ENCODE data around the gene ACO2. TPM values are rescaled to one million over a fixed set of nuclear protein-coding genes. Genes with fewer than 3 reads are reported as not detected.

Gene ACO2
- total and polyA plus RNA-seq, 2 of the 13 experiments (the other 11 are each of a cell fraction or from before 2014, with no cell fraction given): 19.2 to 45.6 TPM

DNA sequence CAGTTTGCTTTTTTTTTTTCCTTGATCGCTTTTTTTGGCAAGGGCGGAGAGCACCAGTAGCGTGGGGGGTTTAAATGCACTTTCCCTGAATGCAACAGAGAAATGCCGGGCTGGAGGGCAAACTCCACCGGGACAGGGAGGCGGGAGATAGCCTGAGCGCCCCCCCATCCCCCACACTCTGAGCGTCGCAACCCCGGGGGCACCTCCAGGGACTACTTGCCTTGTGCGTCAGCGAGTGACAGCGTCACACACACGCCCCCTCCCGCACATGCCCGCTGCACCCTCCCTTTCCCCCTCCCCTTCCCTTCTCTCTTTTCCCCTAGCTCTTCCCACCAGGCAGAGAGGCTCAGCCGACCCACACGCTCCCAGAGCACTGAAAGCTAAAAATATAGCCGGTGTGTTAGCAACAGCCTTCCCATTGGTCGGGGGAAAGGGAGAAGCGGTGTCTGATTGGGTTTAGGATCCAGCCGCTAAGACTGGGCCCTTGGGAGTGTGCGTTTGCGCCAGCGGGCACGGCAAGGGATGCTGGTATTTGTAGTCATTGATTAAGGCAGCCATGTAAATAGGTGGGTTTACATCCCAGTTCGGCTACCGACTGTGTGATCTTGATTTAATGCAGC, 20.6 kb upstream of the ACO2 start (continued):
- TF ChIP-seq, protein P1, sequence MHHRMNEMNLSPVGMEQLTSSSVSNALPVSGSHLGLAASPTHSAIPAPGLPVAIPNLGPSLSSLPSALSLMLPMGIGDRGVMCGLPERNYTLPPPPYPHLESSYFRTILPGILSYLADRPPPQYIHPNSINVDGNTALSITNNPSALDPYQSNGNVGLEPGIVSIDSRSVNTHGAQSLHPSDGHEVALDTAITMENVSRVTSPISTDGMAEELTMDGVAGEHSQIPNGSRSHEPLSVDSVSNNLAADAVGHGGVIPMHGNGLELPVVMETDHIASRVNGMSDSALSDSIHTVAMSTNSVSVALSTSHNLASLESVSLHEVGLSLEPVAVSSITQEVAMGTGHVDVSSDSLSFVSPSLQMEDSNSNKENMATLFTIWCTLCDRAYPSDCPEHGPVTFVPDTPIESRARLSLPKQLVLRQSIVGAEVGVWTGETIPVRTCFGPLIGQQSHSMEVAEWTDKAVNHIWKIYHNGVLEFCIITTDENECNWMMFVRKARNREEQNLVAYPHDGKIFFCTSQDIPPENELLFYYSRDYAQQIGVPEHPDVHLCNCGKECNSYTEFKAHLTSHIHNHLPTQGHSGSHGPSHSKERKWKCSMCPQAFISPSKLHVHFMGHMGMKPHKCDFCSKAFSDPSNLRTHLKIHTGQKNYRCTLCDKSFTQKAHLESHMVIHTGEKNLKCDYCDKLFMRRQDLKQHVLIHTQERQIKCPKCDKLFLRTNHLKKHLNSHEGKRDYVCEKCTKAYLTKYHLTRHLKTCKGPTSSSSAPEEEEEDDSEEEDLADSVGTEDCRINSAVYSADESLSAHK (CRISPR knock-in tag; IDR thresholded peaks at IDR 0.05; ENCODE audit: borderline replicate concordance): no peak
- TF ChIP-seq PPARG (CRISPR knock-in tag; conservative IDR thresholded peaks at IDR 0.05) (no peak; the same call in 1 of the 2 replicates), KMT2B (CRISPR knock-in tag; IDR thresholded peaks at IDR 0.05) (peak; percentile 39; the same call in 1 of the 2 replicates), GABPB1 (CRISPR knock-in tag; IDR thresholded peaks at IDR 0.05) (peak; percentile 76), CEBPG (CRISPR knock-in tag; IDR thresholded peaks at IDR 0.05) (peak; percentile 32), FIP1L1 (IDR thresholded peaks at IDR 0.05; ENCODE audit: borderline replicate concordance, insufficient read depth, low read depth, low read length) (no peak), ZFP41 (CRISPR knock-in tag; IDR thresholded peaks at IDR 0.05; ENCODE audit: borderline replicate concordance) (0 out of 2 replicates have a peak, but pooled peaks have one; percentile 66), ZNF563 (CRISPR knock-in tag; IDR thresholded peaks at IDR 0.05) (peak; percentile 60; the same call in 1 of the 2 replicates), ZNF24 (IDR thresholded peaks at IDR 0.05) (no peak), PAX8 (CRISPR knock-in tag; IDR thresholded peaks at IDR 0.05; ENCODE audit: borderline replicate concordance) (no peak), SALL2 (CRISPR knock-in tag; IDR thresholded peaks at IDR 0.05) (0 out of 2 replicates have a peak, but pooled peaks have one; percentile 39), NCOA2 (CRISPR knock-in tag; IDR thresholded peaks at IDR 0.05) (peak; percentile 75), SUZ12 (IDR thresholded peaks at IDR 0.05; ENCODE audit: low read depth, low read length) (peak; percentile 68), SP140L (CRISPR knock-in tag; IDR thresholded peaks at IDR 0.05; ENCODE audit: borderline replicate concordance) (no peak), MIER3 (CRISPR knock-in tag; IDR thresholded peaks at IDR 0.05; ENCODE audit: borderline replicate concordance) (peak; percentile 92)
- TF ChIP-seq, protein P2, sequence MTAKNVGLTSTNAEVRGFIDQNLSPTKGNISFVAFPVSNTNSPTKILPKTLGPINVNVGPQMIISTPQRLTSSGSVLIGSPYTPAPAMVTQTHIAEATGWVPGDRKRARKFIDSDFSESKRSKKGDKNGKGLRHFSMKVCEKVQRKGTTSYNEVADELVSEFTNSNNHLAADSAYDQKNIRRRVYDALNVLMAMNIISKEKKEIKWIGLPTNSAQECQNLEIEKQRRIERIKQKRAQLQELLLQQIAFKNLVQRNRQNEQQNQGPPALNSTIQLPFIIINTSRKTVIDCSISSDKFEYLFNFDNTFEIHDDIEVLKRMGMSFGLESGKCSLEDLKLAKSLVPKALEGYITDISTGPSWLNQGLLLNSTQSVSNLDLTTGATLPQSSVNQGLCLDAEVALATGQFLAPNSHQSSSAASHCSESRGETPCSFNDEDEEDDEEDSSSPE (CRISPR knock-in tag; IDR thresholded peaks at IDR 0.05): peak; percentile 88
- TF ChIP-seq, protein P3, sequence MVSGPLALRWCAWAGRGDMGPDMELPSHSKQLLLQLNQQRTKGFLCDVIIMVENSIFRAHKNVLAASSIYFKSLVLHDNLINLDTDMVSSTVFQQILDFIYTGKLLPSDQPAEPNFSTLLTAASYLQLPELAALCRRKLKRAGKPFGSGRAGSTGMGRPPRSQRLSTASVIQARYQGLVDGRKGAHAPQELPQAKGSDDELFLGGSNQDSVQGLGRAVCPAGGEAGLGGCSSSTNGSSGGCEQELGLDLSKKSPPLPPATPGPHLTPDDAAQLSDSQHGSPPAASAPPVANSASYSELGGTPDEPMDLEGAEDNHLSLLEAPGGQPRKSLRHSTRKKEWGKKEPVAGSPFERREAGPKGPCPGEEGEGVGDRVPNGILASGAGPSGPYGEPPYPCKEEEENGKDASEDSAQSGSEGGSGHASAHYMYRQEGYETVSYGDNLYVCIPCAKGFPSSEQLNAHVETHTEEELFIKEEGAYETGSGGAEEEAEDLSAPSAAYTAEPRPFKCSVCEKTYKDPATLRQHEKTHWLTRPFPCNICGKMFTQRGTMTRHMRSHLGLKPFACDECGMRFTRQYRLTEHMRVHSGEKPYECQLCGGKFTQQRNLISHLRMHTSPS (CRISPR knock-in tag; IDR thresholded peaks at IDR 0.05; ENCODE audit: low read depth): peak; percentile 72; the same call in 1 of the 2 replicates
- TF ChIP-seq, protein P4, sequence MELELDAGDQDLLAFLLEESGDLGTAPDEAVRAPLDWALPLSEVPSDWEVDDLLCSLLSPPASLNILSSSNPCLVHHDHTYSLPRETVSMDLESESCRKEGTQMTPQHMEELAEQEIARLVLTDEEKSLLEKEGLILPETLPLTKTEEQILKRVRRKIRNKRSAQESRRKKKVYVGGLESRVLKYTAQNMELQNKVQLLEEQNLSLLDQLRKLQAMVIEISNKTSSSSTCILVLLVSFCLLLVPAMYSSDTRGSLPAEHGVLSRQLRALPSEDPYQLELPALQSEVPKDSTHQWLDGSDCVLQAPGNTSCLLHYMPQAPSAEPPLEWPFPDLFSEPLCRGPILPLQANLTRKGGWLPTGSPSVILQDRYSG (CRISPR knock-in tag; IDR thresholded peaks at IDR 0.05): no peak
- TF ChIP-seq, protein P5, sequence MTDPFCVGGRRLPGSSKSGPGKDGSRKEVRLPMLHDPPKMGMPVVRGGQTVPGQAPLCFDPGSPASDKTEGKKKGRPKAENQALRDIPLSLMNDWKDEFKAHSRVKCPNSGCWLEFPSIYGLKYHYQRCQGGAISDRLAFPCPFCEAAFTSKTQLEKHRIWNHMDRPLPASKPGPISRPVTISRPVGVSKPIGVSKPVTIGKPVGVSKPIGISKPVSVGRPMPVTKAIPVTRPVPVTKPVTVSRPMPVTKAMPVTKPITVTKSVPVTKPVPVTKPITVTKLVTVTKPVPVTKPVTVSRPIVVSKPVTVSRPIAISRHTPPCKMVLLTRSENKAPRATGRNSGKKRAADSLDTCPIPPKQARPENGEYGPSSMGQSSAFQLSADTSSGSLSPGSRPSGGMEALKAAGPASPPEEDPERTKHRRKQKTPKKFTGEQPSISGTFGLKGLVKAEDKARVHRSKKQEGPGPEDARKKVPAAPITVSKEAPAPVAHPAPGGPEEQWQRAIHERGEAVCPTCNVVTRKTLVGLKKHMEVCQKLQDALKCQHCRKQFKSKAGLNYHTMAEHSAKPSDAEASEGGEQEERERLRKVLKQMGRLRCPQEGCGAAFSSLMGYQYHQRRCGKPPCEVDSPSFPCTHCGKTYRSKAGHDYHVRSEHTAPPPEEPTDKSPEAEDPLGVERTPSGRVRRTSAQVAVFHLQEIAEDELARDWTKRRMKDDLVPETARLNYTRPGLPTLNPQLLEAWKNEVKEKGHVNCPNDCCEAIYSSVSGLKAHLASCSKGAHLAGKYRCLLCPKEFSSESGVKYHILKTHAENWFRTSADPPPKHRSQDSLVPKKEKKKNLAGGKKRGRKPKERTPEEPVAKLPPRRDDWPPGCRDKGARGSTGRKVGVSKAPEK (CRISPR knock-in tag; IDR thresholded peaks at IDR 0.05; ENCODE audit: borderline replicate concordance): no peak
- TF ChIP-seq, protein P6, sequence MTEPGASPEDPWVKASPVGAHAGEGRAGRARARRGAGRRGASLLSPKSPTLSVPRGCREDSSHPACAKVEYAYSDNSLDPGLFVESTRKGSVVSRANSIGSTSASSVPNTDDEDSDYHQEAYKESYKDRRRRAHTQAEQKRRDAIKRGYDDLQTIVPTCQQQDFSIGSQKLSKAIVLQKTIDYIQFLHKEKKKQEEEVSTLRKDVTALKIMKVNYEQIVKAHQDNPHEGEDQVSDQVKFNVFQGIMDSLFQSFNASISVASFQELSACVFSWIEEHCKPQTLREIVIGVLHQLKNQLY (CRISPR knock-in tag; IDR thresholded peaks at IDR 0.05): no peak; the same call in 1 of the 2 replicates

Measured in HepG2 (cell line).